ENCODE measurements around the gene TAF1C. TPM values are rescaled to one million over a fixed set of nuclear protein-coding genes. Genes with fewer than 3 reads are reported as not detected.
A peak's percentile ranks its signal among the peaks of the same experiment; 100 is the strongest.

Gene TAF1C
- total and polyA plus RNA-seq, 3 experiments from 2014 or later = 6.4 to 51.2 (median 49.9) TPM

DNA sequence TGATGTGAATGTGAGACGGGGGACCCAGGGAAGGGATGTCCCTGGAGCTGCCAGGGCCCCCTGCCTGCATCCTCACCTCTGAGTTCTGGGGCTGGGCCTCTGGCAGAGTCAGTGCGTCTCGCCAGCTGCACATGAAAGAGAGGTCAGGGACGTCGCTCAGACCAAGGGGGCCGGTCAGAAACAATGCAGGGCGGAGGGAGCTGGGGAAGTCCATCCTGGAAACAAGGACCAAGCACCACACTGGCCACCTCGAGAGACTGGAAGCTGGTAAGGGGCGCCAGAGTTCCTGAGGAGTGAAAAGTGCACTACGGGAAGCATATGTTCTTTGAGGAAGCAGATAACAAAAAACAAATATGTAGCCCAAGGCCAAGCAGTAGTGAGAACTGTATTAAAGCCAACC, 2.1 kb downstream of the TAF1C start:
- H3K4me3 ChIP-seq (ENCODE audit: low read length) = no peak overlapping the region
- H3K27ac Mint-ChIP-seq = peak overlapping the region in 5 of 8 donors; percentile 28 to 79 (median 33)
- peaks cover 21 to 29% (median 23%) of the 10 kb centered on the region in 3 donors for H3K4me1 Mint-ChIP-seq
- H3K4me1 ChIP-seq (ENCODE audit: insufficient read depth, low read length) = peaks cover 14% of the 10 kb centered on the region
- H3K36me3 Mint-ChIP-seq = peaks cover 0 to 55% (median 3%) of the 10 kb centered on the region in 3 donors
- H3K27ac ChIP-seq (ENCODE audit: low read depth, low read length) = no peak overlapping the region
- no peaks in the 10 kb centered on the region for H3K9me3 ChIP-seq (ENCODE audit: low read length)
- H3K27me3 ChIP-seq (ENCODE audit: insufficient read depth, low read length, poor library complexity, severe bottlenecking) = no peaks in the 10 kb centered on the region
- H3K36me3 ChIP-seq (ENCODE audit: insufficient read depth, low read length) = peaks cover 9% of the 10 kb centered on the region
- ChIA-PET POLR2A (no interaction called here), CTCF (no interaction called here)
- no peaks in the 10 kb centered on the region for H3K27me3 Mint-ChIP-seq
- no peaks in the 10 kb centered on the region for H3K9me3 Mint-ChIP-seq
- DNase-seq = no peak
- H3K4me3 Mint-ChIP-seq = peak overlapping the region; percentile 86 to 99 (median 93)

DNA sequence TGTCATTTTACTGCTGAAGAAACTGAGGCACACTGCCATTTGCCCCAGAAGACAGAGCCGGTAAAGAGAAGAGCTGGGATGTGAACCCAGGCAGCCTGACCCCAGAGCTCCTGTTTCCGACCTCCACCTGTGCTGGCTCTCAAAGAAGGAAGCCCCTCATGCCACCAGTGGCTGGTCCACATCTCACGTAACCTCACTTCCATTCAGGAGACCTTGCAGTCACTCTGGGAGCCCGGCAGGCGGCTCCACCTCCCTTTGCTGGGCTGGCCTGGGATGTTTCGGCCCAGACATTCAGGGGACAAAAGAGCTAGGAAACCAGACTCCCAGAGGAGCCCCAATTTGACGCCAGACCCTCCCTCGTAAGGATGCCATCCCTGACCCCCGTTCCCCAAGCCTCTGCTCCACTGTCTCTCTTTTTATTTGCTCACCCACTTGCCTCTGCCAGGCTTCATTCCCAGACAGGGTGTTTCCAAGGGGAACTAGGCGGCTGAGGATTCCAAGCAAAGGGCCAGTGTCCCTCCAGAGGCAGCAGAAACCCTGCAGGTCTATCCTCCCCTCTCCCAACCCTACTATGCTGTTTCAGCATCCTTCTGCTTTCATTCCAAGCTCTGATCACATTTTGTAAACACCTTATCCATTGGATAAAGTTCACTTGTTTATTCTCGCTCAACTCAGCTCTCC, 2.8 kb downstream of the TAF1C start:
- peak overlapping the region in 3 of 7 donors; percentile 4 to 86 (median 47) for H3K4me3 Mint-ChIP-seq
- no peaks in the 10 kb centered on the region for H3K27me3 ChIP-seq (ENCODE audit: insufficient read depth, low read length, poor library complexity, severe bottlenecking)
- no peak overlapping the region for H3K27ac ChIP-seq (ENCODE audit: low read depth, low read length)
- no peak for DNase-seq
- peaks cover 21 to 29% (median 23%) of the 10 kb centered on the region in 3 donors for H3K4me1 Mint-ChIP-seq
- H3K4me3 ChIP-seq (ENCODE audit: low read length) = no peak overlapping the region
- H3K27ac Mint-ChIP-seq = peak overlapping the region in 2 of 8 donors; percentile 48 to 79
- H3K36me3 Mint-ChIP-seq = peaks cover 0 to 60% (median 3%) of the 10 kb centered on the region in 3 donors
- H3K9me3 ChIP-seq (ENCODE audit: low read length) = no peaks in the 10 kb centered on the region
- H3K4me1 ChIP-seq (ENCODE audit: insufficient read depth, low read length) = peaks cover 14% of the 10 kb centered on the region
- no peaks in the 10 kb centered on the region for H3K9me3 Mint-ChIP-seq
- peaks cover 9% of the 10 kb centered on the region for H3K36me3 ChIP-seq (ENCODE audit: insufficient read depth, low read length)
- H3K27me3 Mint-ChIP-seq = no peaks in the 10 kb centered on the region
- POLR2A ChIA-PET = no interaction called here
- CTCF ChIA-PET = interaction anchor here (0.7 kb wide), 1 partner anchor 9 kb away, joined by 3 read pairs; no protein-coding TSS in a partner anchor

DNA sequence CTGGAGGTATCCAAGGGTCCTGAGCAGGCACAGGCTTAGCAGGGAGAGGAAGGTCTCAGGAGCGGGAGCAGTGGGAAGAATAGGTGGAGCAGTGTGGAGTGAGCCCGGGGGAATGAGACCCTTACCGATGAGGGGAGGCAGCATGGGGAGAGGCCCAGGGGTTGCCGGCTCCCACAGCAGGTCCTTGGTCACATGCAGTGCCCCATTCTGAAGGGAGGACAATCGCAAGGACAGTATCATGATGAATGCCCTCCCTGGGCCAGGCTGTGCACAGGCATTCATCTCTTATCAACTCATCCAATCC, 3.3 kb downstream of the TAF1C start:
- Mint-ChIP-seq H3K27me3 (no peaks in the 10 kb centered on the region), H3K4me1 (peaks cover 21 to 29% (median 23%) of the 10 kb centered on the region in 3 donors), H3K4me3 (peak overlapping the region in 1 of 7 donors; percentile 78), H3K36me3 (peaks cover 0 to 65% (median 3%) of the 10 kb centered on the region in 3 donors), H3K9me3 (no peaks in the 10 kb centered on the region), H3K27ac (no peak overlapping the region)
- Histone ChIP-seq H3K4me1 (ENCODE audit: insufficient read depth, low read length) (peaks cover 14% of the 10 kb centered on the region), H3K9me3 (ENCODE audit: low read length) (no peaks in the 10 kb centered on the region), H3K27ac (ENCODE audit: low read depth, low read length) (no peak overlapping the region), H3K4me3 (ENCODE audit: low read length) (no peak overlapping the region), H3K27me3 (ENCODE audit: insufficient read depth, low read length, poor library complexity, severe bottlenecking) (no peaks in the 10 kb centered on the region), H3K36me3 (ENCODE audit: insufficient read depth, low read length) (peaks cover 9% of the 10 kb centered on the region)
- ChIA-PET POLR2A (no interaction called here), CTCF (interaction anchor here (0.7 kb wide), 1 partner anchor 9 kb away, joined by 3 read pairs; no protein-coding TSS in a partner anchor)
- no peak for DNase-seq

DNA sequence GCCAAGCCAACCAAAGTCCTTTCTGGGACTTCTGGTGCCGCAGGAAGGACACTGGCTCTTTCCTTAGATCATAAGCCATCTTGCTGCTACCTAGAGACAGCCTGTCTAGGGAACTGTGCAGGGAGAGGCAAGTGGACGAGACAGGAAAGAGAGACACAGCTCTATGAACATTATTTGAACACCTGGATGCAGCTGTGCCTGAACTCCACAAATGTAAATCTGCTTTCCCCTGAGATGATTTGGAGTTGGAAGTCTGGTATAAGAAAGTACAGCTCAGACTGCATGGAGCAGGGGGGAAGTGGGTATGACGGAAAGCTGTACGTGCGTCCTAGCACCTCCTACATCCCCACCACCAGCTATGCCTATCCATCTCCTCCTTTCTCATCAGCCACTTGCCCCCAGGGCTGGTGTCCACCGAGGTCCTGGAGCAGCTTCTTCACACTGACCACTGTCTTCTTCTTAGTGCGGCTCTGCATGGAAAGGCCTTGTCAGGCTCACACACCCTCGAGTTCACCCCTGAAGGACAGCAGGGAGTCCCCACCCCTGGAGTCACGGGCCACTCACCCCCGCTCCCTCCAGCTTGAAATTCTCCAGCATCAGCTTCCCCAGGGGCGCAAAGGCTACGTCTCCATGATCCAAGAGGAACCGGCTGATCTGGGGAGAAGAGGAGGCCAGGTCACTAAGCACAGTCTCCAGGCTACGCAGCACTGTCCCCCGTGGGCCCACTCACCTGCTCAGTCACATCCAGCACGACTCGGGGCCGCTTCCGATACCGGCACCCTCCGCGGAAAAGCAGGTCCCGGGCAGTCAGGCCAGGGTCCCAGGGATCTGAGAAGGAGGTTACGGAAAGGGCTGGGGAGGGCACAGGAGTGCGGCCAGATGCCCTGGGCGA, 3.9 kb downstream of the TAF1C start:
- POLR2A ChIA-PET = no interaction called here
- Histone ChIP-seq H3K4me3 (ENCODE audit: low read length) (no peak overlapping the region), H3K27ac (ENCODE audit: low read depth, low read length) (no peak overlapping the region), H3K9me3 (ENCODE audit: low read length) (no peaks in the 10 kb centered on the region), H3K4me1 (ENCODE audit: insufficient read depth, low read length) (peaks cover 14% of the 10 kb centered on the region), H3K27me3 (ENCODE audit: insufficient read depth, low read length, poor library complexity, severe bottlenecking) (no peaks in the 10 kb centered on the region), H3K36me3 (ENCODE audit: insufficient read depth, low read length) (peaks cover 9% of the 10 kb centered on the region)
- H3K4me1 Mint-ChIP-seq = peaks cover 21 to 29% (median 23%) of the 10 kb centered on the region in 3 donors
- DNase-seq = no peak
- peaks cover 0 to 71% (median 3%) of the 10 kb centered on the region in 3 donors for H3K36me3 Mint-ChIP-seq
- CTCF ChIA-PET = interaction anchor here (0.7 kb wide), 1 partner anchor 8 kb away, joined by 3 read pairs; no protein-coding TSS in a partner anchor
- no peaks in the 10 kb centered on the region for H3K27me3 Mint-ChIP-seq
- H3K27ac Mint-ChIP-seq = peak overlapping the region in 2 of 8 donors; percentile 8 to 75
- peak overlapping the region in 1 of 7 donors; percentile 55 for H3K4me3 Mint-ChIP-seq
- H3K9me3 Mint-ChIP-seq = no peaks in the 10 kb centered on the region

DNA sequence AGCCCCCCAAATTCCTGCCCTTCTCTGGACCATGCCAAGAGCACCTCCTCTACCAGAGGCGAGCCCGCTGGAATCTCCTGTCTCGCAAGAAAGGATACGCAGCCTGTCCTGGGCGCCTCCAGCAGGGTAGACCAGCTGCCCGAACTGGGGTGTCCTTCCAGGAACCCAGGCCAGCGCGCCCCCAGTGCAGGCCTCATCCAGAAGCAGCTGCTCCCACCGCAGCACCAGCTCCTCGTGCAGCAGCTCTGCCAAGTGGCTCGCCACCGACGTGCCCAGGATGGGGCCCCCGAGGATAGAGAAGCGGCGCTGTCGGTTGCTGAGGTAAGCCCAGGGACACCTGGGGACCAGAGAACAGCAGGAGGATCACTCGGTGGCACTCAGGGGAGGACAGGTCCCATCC, 4.8 kb downstream of the TAF1C start:
- Histone ChIP-seq H3K27ac (ENCODE audit: low read depth, low read length) (no peak overlapping the region), H3K4me3 (ENCODE audit: low read length) (no peak overlapping the region), H3K36me3 (ENCODE audit: insufficient read depth, low read length) (peaks cover 9% of the 10 kb centered on the region), H3K4me1 (ENCODE audit: insufficient read depth, low read length) (peaks cover 14% of the 10 kb centered on the region), H3K9me3 (ENCODE audit: low read length) (no peaks in the 10 kb centered on the region), H3K27me3 (ENCODE audit: insufficient read depth, low read length, poor library complexity, severe bottlenecking) (no peaks in the 10 kb centered on the region)
- POLR2A ChIA-PET = no interaction called here
- H3K9me3 Mint-ChIP-seq = no peaks in the 10 kb centered on the region
- H3K27ac Mint-ChIP-seq = no peak overlapping the region
- H3K4me1 Mint-ChIP-seq = peaks cover 21 to 27% (median 23%) of the 10 kb centered on the region in 3 donors
- no peaks in the 10 kb centered on the region for H3K27me3 Mint-ChIP-seq
- no peak overlapping the region for H3K4me3 Mint-ChIP-seq
- H3K36me3 Mint-ChIP-seq = peaks cover 0 to 76% (median 3%) of the 10 kb centered on the region in 3 donors
- CTCF ChIA-PET = interaction anchor here (0.7 kb wide), 1 partner anchor 97 kb away, joined by 3 read pairs; no protein-coding TSS in a partner anchor
- DNase-seq = no peak

DNA sequence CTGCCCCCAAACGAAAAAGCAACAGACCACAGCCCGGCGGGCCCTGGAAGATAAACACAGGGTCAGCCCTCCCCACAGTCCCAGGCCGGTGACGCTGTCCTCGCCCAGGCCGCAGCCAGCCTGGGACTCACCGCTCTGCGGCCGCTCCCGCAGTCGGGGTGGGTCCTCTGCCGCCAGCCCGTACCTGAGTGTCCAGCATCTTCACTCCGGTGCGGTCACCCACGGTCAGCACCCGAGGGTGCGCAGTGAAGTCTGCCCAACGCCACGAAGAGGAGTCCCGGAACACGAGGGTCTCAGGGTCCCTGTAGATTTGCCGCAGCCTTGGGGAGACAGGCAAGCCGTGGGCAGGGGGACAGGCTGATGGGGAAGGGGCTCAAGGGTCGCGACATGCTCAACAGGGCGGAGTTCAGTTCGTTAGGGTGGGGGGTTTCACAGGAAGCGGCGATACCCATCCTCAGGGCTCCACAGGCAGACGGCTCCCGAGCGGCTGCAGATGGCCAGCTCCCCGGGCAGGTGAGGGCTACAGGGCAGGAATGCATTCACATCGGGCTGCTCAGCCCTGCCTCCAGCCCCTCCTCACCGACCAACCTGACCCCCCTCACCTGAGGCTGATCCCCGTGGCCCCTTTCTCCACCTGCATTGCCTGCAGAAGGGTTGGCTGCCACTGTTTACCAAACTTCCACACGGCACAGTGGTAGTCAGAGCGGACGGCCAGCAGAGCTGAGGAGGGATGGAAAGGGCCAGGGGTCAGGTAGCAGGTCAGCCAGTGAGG, 5.5 kb downstream of the TAF1C start:
- DNase-seq = no peak
- H3K36me3 ChIP-seq (ENCODE audit: insufficient read depth, low read length) = peaks cover 9% of the 10 kb centered on the region
- H3K4me1 Mint-ChIP-seq = peaks cover 20 to 21% (median 21%) of the 10 kb centered on the region in 3 donors

DNA sequence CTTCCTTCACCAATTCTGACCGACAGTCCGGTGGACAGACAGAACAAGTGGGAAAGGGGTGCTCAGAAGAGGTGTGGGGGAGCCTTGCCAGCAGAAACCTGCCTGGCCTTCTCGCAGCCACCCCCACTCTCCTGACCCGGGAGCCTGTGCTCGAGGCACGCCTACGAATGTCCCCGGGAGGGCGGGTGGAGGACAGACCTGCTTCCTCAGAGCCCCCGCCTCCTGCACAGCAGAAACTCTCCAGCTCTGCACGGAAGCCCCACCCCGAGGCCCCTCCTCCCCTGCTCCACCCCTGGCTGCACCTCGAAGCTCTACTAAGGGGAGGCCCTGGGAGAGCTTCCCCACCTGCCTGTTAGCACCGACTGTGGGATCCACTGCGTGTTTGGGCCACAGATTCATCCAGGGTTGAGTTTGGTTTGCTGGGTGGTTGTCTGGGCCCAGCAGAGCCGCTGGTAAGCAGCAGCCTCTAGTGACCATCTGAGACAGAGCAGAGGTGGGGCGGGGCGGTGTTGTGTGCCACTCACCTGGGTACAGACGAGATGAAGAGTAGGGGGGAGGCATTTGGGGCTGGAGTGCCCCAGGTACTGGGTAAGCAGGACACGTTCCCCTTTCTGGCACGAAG, 6.2 kb downstream of the TAF1C start:
- Histone ChIP-seq H3K9me3 (ENCODE audit: low read length) (no peaks in the 10 kb centered on the region), H3K4me1 (ENCODE audit: insufficient read depth, low read length) (peaks cover 4% of the 10 kb centered on the region), H3K27me3 (ENCODE audit: insufficient read depth, low read length, poor library complexity, severe bottlenecking) (no peaks in the 10 kb centered on the region), H3K36me3 (ENCODE audit: insufficient read depth, low read length) (peaks cover 9% of the 10 kb centered on the region), H3K4me3 (ENCODE audit: low read length) (no peak overlapping the region), H3K27ac (ENCODE audit: low read depth, low read length) (no peak overlapping the region)
- no peaks in the 10 kb centered on the region for H3K9me3 Mint-ChIP-seq
- H3K27ac Mint-ChIP-seq = peak overlapping the region in 1 of 8 donors; percentile 41
- peaks cover 0 to 72% (median 3%) of the 10 kb centered on the region in 3 donors for H3K36me3 Mint-ChIP-seq
- no peaks in the 10 kb centered on the region for H3K27me3 Mint-ChIP-seq
- peaks cover 14 to 15% (median 15%) of the 10 kb centered on the region in 3 donors for H3K4me1 Mint-ChIP-seq
- CTCF ChIA-PET = interaction anchor here (1.1 to 1.4 kb wide), 2 partner anchors 64 to 96 kb away, joined by 3 read pairs; partner anchors contain the start of gene MBTPS1
- no peak for DNase-seq
- no peak overlapping the region for H3K4me3 Mint-ChIP-seq
- POLR2A ChIA-PET = no interaction called here

More for the DNA sequence above, 5.5 kb downstream of the TAF1C start:
- Histone ChIP-seq H3K4me1 (ENCODE audit: insufficient read depth, low read length) (peaks cover 11% of the 10 kb centered on the region), H3K9me3 (ENCODE audit: low read length) (no peaks in the 10 kb centered on the region), H3K4me3 (ENCODE audit: low read length) (no peak overlapping the region), H3K27me3 (ENCODE audit: insufficient read depth, low read length, poor library complexity, severe bottlenecking) (no peaks in the 10 kb centered on the region), H3K27ac (ENCODE audit: low read depth, low read length) (no peak overlapping the region)
- CTCF ChIA-PET = interaction anchor here (0.7 to 1.4 kb wide), 3 partner anchors 65 to 97 kb away, joined by 3 read pairs; partner anchors contain the start of gene MBTPS1
- Mint-ChIP-seq H3K4me3 (no peak overlapping the region), H3K9me3 (no peaks in the 10 kb centered on the region), H3K27ac (no peak overlapping the region), H3K27me3 (no peaks in the 10 kb centered on the region), H3K36me3 (peaks cover 0 to 72% (median 3%) of the 10 kb centered on the region in 3 donors)
- POLR2A ChIA-PET = no interaction called here

Measured in CD8-positive, alpha-beta memory T cell (primary cell).